ENCODE data around the gene CETN2.
"Not testable (repeated sequence)": the region's sequence is repeated elsewhere in the genome, so short reads cannot be mapped to it uniquely, and the experiment has no call there.

CETN2 gene

GRCh38 chrX:152830312-152831305, at the start of gene CETN2, which contains the start of gene NSDHL:
TSS of gene CETN2 (minus strand) at chrX:152830757. CDS start at chrX:152830710, 47 bp downstream.
TSS of gene NSDHL (plus strand) at chrX:152831063. CDS start at chrX:152846325, 15,262 bp downstream.
- peak; percentile 98 for DNase-seq

GRCh38 chrX:152878976-152879755, 48.6 kb upstream of the CETN2 start:
- DNase-seq = no peak

- no peak for DNase-seq
Measured at GRCh38 chrX:152876931-152877840, 46.6 kb upstream of the CETN2 start.

GRCh38 chrX:152873361-152873760, 42.8 kb upstream of the CETN2 start:
- DNase-seq = no peak

- DNase-seq = no peak
Measured at GRCh38 chrX:152872522-152872921, 42.0 kb upstream of the CETN2 start.

- no peak for DNase-seq
Measured at GRCh38 chrX:152871260-152871659, 40.7 kb upstream of the CETN2 start.

GRCh38 chrX:152869972-152870371, 39.4 kb upstream of the CETN2 start:
- DNase-seq = no peak

- no peak for DNase-seq
Measured at GRCh38 chrX:152866386-152866785, 35.8 kb upstream of the CETN2 start.

GRCh38 chrX:152865232-152865920, 34.8 kb upstream of the CETN2 start:
- no peak for DNase-seq

GRCh38 chrX:152861826-152862225, 31.3 kb upstream of the CETN2 start:
- DNase-seq = no peak

GRCh38 chrX:152861116-152861515, 30.6 kb upstream of the CETN2 start:
- no peak for DNase-seq

GRCh38 chrX:152853986-152854385, 23.4 kb upstream of the CETN2 start:
- DNase-seq = no peak

GRCh38 chrX:152850465-152850864, 19.9 kb upstream of the CETN2 start:
- no peak for DNase-seq

GRCh38 chrX:152847281-152847680, 16.7 kb upstream of the CETN2 start:
- no peak for DNase-seq

GRCh38 chrX:152845618-152846240, 15.2 kb upstream of the CETN2 start:
- no peak for DNase-seq

- no peak for DNase-seq
Measured at GRCh38 chrX:152844256-152844655, 13.7 kb upstream of the CETN2 start.

GRCh38 chrX:152843852-152844251, 13.3 kb upstream of the CETN2 start:
- DNase-seq = no peak

GRCh38 chrX:152842772-152843338, 12.3 kb upstream of the CETN2 start:
- no peak for DNase-seq

- not testable (repeated sequence) for DNase-seq
Measured at GRCh38 chrX:152835470-152835869, 4.9 kb upstream of the CETN2 start.

GRCh38 chrX:152833378-152833777, 2.8 kb upstream of the CETN2 start:
- no peak for DNase-seq

GRCh38 chrX:152832520-152832919, 2.0 kb upstream of the CETN2 start:
- no peak for DNase-seq
